SU-DHL-6 (cell line): ENCODE measurements around the gene RPS6KA5.

Experiments used
- EZH2phosphoT487 ChIP-seq: fragments of 200-600 bp; sonication (generic), shearing (Covaris generic); conservative IDR thresholded peaks from 2 replicates; pipeline ENCODE4 v1.6.1; 2018; ENCODE audit warnings: mild to moderate bottlenecking, antibody characterized with exemption, low read length, moderate library complexity, mixed read lengths
- TF ChIP-seq, protein P1 (sequence below): fragments of 200-600 bp; sonication (generic); IDR thresholded peaks from one replicate; pipeline ENCODE4 v1.5.1; 2017; ENCODE audit warnings: antibody characterized with exemption, mild to moderate bottlenecking, low read length, moderate library complexity; ENCODE audit not compliant: insufficient read depth, poor library complexity, severe bottlenecking

GRCh38 chr14:91088585-91089235 lies 28.3 kb upstream of the RPS6KA5 start:
- TF ChIP-seq, protein P1, sequence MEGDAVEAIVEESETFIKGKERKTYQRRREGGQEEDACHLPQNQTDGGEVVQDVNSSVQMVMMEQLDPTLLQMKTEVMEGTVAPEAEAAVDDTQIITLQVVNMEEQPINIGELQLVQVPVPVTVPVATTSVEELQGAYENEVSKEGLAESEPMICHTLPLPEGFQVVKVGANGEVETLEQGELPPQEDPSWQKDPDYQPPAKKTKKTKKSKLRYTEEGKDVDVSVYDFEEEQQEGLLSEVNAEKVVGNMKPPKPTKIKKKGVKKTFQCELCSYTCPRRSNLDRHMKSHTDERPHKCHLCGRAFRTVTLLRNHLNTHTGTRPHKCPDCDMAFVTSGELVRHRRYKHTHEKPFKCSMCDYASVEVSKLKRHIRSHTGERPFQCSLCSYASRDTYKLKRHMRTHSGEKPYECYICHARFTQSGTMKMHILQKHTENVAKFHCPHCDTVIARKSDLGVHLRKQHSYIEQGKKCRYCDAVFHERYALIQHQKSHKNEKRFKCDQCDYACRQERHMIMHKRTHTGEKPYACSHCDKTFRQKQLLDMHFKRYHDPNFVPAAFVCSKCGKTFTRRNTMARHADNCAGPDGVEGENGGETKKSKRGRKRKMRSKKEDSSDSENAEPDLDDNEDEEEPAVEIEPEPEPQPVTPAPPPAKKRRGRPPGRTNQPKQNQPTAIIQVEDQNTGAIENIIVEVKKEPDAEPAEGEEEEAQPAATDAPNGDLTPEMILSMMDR, result no peak
- TF ChIP-seq EZH2phosphoT487, result no peak
